Measurements from ENCODE around the gene TULP1. TPM values are rescaled to one million over a fixed set of nuclear protein-coding genes. Genes with fewer than 3 reads are reported as not detected.

The TULP1 gene
- total and polyA plus RNA-seq, 2 of the 13 experiments (the other 11 are each of a cell fraction or from before 2014, with no cell fraction given): not detected

DNA sequence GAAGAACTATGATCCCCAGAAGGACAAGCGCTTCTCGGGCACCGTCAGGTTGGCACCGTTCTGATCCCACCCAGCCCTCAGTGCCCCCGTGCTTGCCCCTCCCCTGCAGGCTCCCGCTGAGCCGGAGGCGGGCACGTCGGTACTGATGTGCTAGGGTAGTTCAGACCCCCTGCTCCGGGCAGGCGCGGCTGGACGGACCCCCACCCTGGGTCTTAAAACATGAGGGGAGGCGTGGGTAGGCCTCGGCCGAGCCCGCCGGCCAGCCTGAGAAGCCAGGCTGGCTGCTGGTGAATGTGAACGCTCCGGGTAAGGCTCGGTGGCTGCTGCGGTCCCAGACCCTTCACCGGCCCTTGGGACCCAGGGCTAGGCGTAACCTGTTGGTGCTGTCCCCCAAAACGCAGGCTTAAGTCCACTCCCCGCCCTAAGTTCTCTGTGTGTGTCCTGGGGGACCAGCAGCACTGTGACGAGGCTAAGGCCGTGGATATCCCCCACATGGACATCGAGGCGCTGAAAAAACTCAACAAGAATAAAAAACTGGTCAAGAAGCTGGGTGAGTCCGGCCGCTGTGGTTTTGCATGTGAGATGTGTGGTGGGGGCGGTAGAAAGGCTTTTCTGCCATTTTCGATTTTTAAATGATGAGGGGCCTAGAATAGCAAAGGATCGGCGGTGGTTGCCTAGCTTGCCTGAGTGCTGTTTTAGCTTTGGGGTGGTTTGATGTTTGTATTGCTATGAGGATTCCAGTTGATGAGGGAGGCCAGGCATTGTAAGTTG, 43.5 kb downstream of the TULP1 start (continued):
- TF ChIP-seq ZBTB1 (CRISPR knock-in tag; IDR thresholded peaks at IDR 0.05; ENCODE audit: borderline replicate concordance) (0 out of 2 replicates have a peak, but pooled peaks have one; percentile 7), YEATS4 (CRISPR knock-in tag; IDR thresholded peaks at IDR 0.05; ENCODE audit: borderline replicate concordance) (no peak), ZNF382 (CRISPR knock-in tag; IDR thresholded peaks at IDR 0.05; ENCODE audit: borderline replicate concordance) (no peak), ZNF335 (CRISPR knock-in tag; IDR thresholded peaks at IDR 0.05) (no peak), PHF5A (CRISPR knock-in tag; IDR thresholded peaks at IDR 0.05; ENCODE audit: low read depth, unreplicated experiment) (no peak), ZNF75D (CRISPR knock-in tag; IDR thresholded peaks at IDR 0.05; ENCODE audit: borderline replicate concordance) (0 out of 2 replicates have a peak, but pooled peaks have one; percentile 67), MYNN (CRISPR knock-in tag; IDR thresholded peaks at IDR 0.05; ENCODE audit: low read depth) (no peak), ATF7-NPFF (CRISPR knock-in tag; IDR thresholded peaks at IDR 0.05; ENCODE audit: low read depth) (peak; percentile 16; the same call in 1 of the 2 replicates), PLRG1 (conservative IDR thresholded peaks at IDR 0.05) (no peak), MAFK (conservative IDR thresholded peaks at IDR 0.05 in 1 of 2, IDR thresholded peaks at IDR 0.05 in 1 of 2; ENCODE audit: low read length in 2 of 2) (no peak), GABPB1 (CRISPR knock-in tag; IDR thresholded peaks at IDR 0.05) (no peak), ZNF598 (CRISPR knock-in tag; IDR thresholded peaks at IDR 0.05; ENCODE audit: borderline replicate concordance) (no peak), MAZ (IDR thresholded peaks at IDR 0.05; ENCODE audit: borderline replicate concordance, low read depth, low read length) (no peak), MAZ (CRISPR knock-in tag; IDR thresholded peaks at IDR 0.05; ENCODE audit: low read depth) (0 out of 2 replicates have a peak, but pooled peaks have one; percentile 15), AHR (CRISPR knock-in tag; IDR thresholded peaks at IDR 0.05) (no peak), ISL2 (CRISPR knock-in tag; IDR thresholded peaks at IDR 0.05) (no peak), MED8 (CRISPR knock-in tag; IDR thresholded peaks at IDR 0.05; ENCODE audit: insufficient replicate concordance) (peak; percentile 52), MEIS2 (CRISPR knock-in tag; IDR thresholded peaks at IDR 0.05) (no peak), ZNF235 (CRISPR knock-in tag; IDR thresholded peaks at IDR 0.05; ENCODE audit: borderline replicate concordance) (0 out of 2 replicates have a peak, but pooled peaks have one; percentile 35), ZNF562 (CRISPR knock-in tag; IDR thresholded peaks at IDR 0.05; ENCODE audit: borderline replicate concordance) (no peak)
- TF ChIP-seq, protein P1, sequence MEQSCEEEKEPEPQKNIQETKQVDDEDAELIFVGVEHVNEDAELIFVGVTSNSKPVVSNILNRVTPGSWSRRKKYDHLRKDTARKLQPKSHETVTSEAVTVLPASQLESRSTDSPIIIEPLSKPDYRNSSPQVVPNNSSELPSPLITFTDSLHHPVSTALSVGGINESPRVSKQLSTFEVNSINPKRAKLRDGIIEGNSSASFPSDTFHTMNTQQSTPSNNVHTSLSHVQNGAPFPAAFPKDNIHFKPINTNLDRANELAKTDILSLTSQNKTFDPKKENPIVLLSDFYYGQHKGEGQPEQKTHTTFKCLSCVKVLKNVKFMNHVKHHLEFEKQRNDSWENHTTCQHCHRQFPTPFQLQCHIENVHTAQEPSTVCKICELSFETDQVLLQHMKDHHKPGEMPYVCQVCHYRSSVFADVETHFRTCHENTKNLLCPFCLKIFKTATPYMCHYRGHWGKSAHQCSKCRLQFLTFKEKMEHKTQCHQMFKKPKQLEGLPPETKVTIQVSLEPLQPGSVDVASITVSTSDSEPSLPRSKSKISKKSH (CRISPR knock-in tag; IDR thresholded peaks at IDR 0.05; ENCODE audit: borderline replicate concordance): no peak
- TF ChIP-seq, protein P2, sequence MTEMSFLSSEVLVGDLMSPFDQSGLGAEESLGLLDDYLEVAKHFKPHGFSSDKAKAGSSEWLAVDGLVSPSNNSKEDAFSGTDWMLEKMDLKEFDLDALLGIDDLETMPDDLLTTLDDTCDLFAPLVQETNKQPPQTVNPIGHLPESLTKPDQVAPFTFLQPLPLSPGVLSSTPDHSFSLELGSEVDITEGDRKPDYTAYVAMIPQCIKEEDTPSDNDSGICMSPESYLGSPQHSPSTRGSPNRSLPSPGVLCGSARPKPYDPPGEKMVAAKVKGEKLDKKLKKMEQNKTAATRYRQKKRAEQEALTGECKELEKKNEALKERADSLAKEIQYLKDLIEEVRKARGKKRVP (CRISPR knock-in tag; IDR thresholded peaks at IDR 0.05): no peak
- TF ChIP-seq, protein P3, sequence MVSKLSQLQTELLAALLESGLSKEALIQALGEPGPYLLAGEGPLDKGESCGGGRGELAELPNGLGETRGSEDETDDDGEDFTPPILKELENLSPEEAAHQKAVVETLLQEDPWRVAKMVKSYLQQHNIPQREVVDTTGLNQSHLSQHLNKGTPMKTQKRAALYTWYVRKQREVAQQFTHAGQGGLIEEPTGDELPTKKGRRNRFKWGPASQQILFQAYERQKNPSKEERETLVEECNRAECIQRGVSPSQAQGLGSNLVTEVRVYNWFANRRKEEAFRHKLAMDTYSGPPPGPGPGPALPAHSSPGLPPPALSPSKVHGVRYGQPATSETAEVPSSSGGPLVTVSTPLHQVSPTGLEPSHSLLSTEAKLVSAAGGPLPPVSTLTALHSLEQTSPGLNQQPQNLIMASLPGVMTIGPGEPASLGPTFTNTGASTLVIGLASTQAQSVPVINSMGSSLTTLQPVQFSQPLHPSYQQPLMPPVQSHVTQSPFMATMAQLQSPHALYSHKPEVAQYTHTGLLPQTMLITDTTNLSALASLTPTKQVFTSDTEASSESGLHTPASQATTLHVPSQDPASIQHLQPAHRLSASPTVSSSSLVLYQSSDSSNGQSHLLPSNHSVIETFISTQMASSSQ (IDR thresholded peaks at IDR 0.05; ENCODE audit: low read depth): 0 out of 2 replicates have a peak, but pooled peaks have one; percentile 6
- TF ChIP-seq, protein P3 (CRISPR knock-in tag; IDR thresholded peaks at IDR 0.05; ENCODE audit: borderline replicate concordance): no peak
